ENCODE data around the gene TMED6. TPM values are rescaled to one million over a fixed set of nuclear protein-coding genes. Genes with fewer than 3 reads are reported as not detected.
A peak's percentile ranks its signal among the peaks of the same experiment; 100 is the strongest.

Gene TMED6
- total RNA-seq, 4 donors from 2014 or later = not detected

- intact Hi-C loops (cut with DNase I) = no loop called here
- WGBS, 2 donors = 2 to 3% methylated on average over 20 to 24 of the region's 59 CpGs
These were observed 39.8 kb downstream of the TMED6 start for GRCh38 chr16:69311533-69312387.

GRCh38 chr16:69310653-69311532 lies 40.7 kb downstream of the TMED6 start, which contains the start of gene VPS4A:
Gene VPS4A (plus strand): TSS chr16:69311350. CDS start chr16:69311512, 162 bp downstream.
- DNase-seq = peak; percentile 76
- peak within 1 kb of the TSS; percentile 87 to 97 (median 93) for H3K27ac ChIP-seq
- WGBS, 2 donors = 5 to 39% methylated on average over 11 to 15 of the region's 70 CpGs
- peaks cover 5 to 45% (median 17%) of the 10 kb centered on the region in 3 donors for H3K4me1 ChIP-seq
- peaks cover under 1 to 42% (median 12%) of the 10 kb centered on the region in 3 donors for H3K36me3 ChIP-seq
- H3K4me3 ChIP-seq = peak within 1 kb of the TSS; percentile 73 to 99 (median 94)
- H3K9me3 ChIP-seq = no peaks in the 10 kb centered on the region
- intact Hi-C loops (cut with DNase I) = no loop called here
- TF ChIP-seq POLR2A (IDR thresholded peaks at IDR 0.05) (peak in 2 of 4 donors; percentile 76 to 79), CTCF (IDR thresholded peaks at IDR 0.05) (peak; percentile 87 to 99 (median 96))
- H3K27me3 ChIP-seq = no peaks in the 10 kb centered on the region

More at GRCh38 chr16:69311533-69312387, 39.8 kb downstream of the TMED6 start:
- Histone ChIP-seq H3K4me1 (peaks cover 5 to 45% (median 17%) of the 10 kb centered on the region in 3 donors), H3K36me3 (peaks cover 9 to 43% (median 21%) of the 10 kb centered on the region in 3 donors), H3K4me3 (peak overlapping the region; percentile 73 to 99 (median 94)), H3K27me3 (no peaks in the 10 kb centered on the region), H3K9me3 (no peaks in the 10 kb centered on the region), H3K27ac (peak overlapping the region; percentile 87 to 97 (median 93))
- TF ChIP-seq POLR2A (IDR thresholded peaks at IDR 0.05) (no peak), CTCF (IDR thresholded peaks at IDR 0.05) (no peak)
- no peak for DNase-seq

- 85 to 90% methylated on average over 12 of the region's 12 CpGs for WGBS, 2 donors
- peaks cover 0 to 36% (median 0%) of the 10 kb centered on the region in 3 donors for H3K36me3 ChIP-seq
- H3K27me3 ChIP-seq = no peaks in the 10 kb centered on the region
- peaks cover 5 to 33% (median 12%) of the 10 kb centered on the region in 3 donors for H3K4me1 ChIP-seq
- intact Hi-C loops (cut with DNase I) = no loop called here
- no peaks in the 10 kb centered on the region for H3K9me3 ChIP-seq
- H3K4me3 ChIP-seq = no peak overlapping the region
- H3K27ac ChIP-seq = no peak overlapping the region
- no peak for DNase-seq
- TF ChIP-seq CTCF (IDR thresholded peaks at IDR 0.05) = no peak
These were observed 42.3 kb downstream of the TMED6 start for GRCh38 chr16:69309316-69309715.

- intact Hi-C loops (cut with DNase I) = no loop called here
- Histone ChIP-seq H3K4me3 (no peak overlapping the region), H3K36me3 (peaks cover 0 to 36% (median 0%) of the 10 kb centered on the region in 3 donors), H3K4me1 (peaks cover 5 to 18% (median 11%) of the 10 kb centered on the region in 3 donors), H3K27ac (no peak overlapping the region), H3K27me3 (no peaks in the 10 kb centered on the region), H3K9me3 (no peaks in the 10 kb centered on the region)
- 78 to 97% methylated on average over 2 of the region's 2 CpGs for WGBS, 2 donors
- TF ChIP-seq CTCF (IDR thresholded peaks at IDR 0.05) = no peak
- TF ChIP-seq POLR2A (IDR thresholded peaks at IDR 0.05) = no peak
- DNase-seq = no peak
These were observed 43.7 kb downstream of the TMED6 start for GRCh38 chr16:69307856-69308255.
